Measurements from ENCODE around the gene SLC46A1.

DNA sequence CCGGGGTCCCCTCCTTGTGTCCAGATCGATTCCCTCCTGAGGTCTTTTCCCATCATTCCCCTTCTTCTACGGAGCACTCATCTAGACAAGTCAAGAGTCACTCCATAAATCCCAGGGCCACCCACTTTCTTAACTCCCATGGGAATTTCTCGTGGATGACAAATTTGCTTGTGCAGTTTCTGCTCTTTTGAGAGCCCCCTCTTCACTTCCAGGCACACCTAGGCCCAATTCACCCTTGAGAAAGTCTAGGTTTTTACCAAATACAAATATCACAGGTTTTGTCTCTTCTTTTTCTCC is 48.2 kb downstream of the SLC46A1 start:
- TF ChIP-seq, protein P1, sequence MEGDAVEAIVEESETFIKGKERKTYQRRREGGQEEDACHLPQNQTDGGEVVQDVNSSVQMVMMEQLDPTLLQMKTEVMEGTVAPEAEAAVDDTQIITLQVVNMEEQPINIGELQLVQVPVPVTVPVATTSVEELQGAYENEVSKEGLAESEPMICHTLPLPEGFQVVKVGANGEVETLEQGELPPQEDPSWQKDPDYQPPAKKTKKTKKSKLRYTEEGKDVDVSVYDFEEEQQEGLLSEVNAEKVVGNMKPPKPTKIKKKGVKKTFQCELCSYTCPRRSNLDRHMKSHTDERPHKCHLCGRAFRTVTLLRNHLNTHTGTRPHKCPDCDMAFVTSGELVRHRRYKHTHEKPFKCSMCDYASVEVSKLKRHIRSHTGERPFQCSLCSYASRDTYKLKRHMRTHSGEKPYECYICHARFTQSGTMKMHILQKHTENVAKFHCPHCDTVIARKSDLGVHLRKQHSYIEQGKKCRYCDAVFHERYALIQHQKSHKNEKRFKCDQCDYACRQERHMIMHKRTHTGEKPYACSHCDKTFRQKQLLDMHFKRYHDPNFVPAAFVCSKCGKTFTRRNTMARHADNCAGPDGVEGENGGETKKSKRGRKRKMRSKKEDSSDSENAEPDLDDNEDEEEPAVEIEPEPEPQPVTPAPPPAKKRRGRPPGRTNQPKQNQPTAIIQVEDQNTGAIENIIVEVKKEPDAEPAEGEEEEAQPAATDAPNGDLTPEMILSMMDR (conservative IDR thresholded peaks at IDR 0.05 in 1 of 2, IDR thresholded peaks at IDR 0.05 in 1 of 2; ENCODE audit: low read depth in 1 of 2, low read length in 2 of 2) = no peak
- TF ChIP-seq EZH2 (IDR thresholded peaks at IDR 0.05; ENCODE audit: low read length, missing control alignments) = no peak

Measured in fibroblast of lung (primary cell).